Measurements from ENCODE around the gene DSG2.
"Not testable (repeated sequence)": the region's sequence is repeated elsewhere in the genome, so short reads cannot be mapped to it uniquely, and the experiment has no call there.

Gene DSG2

DNA sequence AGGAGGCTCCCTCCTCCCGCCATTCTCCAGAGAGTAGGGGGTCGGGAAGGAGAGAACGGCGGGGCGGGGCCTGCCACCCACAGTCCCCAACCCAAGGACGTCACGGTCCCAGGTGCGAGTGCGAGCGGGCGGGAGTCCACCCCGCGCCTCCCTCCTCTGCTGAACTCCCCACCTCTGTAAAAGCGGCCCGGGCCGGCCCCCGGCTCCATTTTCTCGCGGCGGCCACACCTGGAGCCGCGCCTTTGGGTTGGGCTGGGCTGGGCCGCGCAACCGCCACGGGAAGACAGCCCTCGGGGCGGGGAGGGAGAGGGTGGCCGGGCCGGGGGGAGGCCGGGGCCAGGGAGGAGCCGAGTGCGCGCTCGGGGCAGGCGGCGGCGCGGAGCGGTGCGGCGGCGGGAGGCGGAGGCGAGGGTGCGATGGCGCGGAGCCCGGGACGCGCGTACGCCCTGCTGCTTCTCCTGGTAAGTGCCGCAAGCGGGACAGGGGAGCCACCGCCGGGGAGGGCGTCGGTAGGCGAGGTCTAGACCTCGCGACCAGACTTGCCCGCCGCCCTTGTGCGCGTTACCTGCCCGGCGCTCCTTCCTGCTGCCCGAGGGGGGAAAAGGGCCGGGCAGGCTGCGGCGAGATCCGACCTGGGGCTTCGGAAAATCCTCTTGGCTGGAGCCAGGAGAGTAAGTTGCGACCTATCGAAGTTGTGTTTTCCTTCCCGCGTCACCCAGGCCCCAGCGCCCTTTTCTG is at the start of gene DSG2:
DSG2 (plus strand) TSS at position 342 of the 738 bp plus-strand sequence; CDS start at position 417, 75 bp downstream.
- no peak for DNase-seq

DNA sequence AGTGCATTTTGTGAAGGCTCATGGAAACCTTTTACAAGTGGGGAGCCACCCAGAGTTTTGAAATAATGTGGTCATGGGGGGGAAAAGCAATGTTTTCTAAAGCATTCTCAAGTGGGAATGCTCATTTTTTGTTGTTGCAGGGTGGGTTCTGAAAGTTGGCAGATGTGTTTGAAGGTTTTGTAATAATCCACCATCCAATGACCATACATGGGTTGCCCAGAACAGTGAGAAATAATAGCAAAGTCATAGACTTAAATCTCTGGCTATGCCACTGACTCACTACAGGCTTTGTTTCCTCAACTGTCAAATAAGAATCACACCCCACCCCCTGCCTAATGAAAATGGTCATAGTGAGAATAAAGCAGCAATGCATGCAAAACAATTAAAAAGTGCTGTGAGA is 47.6 kb upstream of the DSG2 start:
- DNase-seq: no peak

DNA sequence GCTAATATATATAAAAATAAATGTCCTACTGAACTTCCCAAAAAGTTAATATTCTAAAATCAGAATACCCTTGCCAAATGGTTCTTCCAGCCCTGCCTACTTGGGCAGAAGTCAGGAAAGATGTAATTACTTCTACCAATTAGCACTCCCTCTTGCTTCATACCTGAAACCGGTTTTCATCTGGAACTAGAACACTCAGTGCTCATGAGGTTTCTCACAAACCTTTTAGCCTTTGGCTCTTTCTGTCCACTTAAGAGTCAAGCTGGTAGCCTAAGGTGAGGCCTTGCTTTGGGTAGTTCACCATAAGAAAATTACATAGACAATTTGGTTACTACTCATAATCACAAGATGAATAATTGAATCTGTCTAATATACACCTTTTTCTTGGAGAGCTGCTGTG is 46.4 kb upstream of the DSG2 start:
- no peak for DNase-seq

DNA sequence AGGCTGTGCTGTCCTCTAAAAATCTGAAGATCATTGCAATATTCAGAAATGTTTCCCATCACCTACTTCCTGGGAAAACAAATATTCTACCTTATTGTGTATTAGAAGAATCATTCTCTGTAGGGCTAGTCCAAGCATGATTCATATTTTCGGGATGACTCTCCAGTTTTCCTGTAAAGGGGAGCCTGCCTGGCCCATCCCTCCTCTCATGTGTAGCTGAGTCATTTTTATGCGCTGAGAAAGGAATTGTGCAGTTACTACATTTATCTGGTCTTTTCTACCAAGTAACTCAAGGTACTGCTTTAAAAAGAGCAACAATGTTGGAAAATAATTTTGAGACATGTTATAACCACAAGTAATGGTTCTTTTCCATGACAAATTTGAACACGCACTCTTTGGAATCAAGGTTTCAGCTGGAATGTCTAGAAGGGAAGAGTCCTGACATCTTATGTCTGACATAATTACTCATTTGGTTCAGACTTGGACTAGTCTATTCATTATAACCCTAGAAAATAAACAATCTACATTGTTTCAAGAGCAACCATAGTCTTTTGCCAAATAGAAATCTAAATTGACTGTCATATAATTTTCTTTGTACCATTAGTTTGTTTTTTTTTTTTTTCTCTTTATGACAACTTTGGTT is 43.8 kb upstream of the DSG2 start:
- DNase-seq: no peak

DNA sequence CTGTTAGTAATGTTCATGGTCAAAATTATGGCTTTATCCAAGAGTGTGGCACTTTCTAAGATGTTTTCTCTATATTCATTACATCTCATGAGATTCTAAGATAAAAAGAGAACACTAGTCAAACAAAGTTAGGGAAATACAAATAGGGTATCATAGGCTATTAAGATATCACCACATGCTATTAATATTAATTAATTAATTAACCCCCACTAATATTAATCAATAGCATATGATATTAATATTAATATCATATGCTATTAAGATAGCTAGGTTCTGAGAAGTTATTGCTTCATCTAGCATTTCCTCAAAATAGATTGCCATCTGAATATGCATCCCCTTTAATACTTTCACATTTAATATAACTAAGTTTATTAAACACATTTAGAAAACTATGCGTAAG is 28.3 kb upstream of the DSG2 start:
- DNase-seq: no peak

DNA sequence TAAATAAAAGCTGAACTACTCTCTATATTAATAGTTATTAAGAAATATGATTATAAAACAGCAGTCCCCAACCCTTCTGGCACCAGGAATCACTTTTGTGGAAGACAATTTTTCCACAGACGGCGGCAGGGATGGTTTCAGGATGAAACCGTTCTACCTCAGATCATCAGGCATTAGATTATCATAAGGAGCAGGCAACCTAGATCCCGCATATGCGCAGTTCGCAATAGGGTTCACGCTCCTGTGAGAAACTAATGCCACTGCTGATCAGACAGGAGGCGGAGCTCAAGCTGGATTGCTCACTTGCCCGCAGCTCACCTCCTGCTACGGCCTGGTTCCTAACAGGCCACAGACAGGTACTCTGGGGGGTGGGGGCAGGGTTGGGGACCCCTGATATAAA is 19.3 kb upstream of the DSG2 start:
- no peak for DNase-seq

DNA sequence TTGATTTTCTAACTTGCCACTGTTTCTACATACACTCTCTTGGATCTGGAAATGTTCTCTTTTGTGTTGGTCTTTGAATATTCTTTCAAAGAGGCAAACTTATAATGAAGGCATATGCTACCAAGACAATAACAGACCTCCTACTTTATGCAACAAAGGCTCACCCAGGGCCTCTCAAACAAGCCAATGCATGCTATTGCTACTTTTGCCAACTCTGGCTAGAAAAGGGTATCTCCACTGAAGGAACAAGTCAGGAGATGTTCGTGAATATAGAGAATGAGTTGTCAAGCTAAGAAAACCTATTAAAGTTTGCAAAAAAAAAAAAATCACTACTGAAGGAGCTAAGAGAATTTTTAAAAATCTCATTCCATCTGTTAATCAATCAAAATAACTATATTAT is 15.9 kb upstream of the DSG2 start:
- DNase-seq: no peak

DNA sequence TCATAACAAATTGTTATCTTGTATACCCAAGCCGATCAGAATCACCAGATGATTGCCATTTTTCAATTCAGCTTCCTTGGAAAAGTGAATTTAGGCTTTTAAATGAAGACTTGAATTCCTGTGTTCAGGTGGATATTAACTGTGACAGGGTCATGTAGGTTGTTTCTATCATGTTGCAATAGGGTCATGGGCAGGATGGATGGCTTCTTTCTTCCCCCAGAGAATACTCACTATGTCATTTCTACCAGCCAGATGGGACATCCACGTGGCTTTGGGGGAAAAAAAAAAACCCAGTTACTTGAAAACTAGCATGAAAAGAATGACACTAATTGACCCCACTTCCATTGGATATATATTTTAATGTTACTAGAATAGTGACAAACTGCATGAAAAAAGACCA is 14.6 kb upstream of the DSG2 start:
- no peak for DNase-seq

DNA sequence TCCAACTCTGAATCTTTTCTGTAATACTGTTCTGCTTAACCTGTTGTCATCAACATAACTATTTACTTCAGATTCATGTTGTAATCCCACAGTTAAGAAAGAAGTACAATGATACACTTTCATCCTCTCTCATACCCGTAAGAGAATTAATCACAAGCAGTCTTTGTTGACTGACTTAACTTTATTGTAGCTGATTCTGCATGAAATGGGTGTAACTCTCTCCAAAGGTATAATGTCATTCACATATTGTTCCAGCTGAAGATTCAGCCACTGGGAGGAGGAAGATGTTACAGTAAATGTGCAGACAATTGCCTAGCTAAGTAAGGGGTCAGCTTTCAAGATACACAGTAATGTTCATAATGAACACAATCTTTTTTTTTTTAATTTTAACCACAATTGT is 13.5 kb upstream of the DSG2 start:
- no peak for DNase-seq

DNA sequence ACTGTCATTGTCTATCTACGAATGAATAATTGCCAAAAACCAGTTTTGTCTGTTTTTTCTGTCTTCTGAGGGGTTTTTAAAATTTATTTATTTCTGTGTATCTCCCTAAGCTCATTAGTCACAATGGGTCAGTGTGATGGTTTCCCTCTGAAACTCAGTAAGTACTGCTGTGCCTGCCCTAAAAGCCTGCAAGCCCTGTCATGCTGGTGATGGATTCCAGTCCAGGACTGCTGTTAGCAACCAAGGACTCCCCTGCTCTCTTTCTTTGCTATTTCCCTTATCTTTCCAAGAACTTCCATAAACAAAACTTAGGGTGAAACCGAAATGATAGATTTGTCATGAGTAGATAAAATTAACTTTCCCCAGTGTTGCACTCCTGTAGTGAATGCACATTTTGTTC is 11.8 kb upstream of the DSG2 start:
- DNase-seq: no peak

DNA sequence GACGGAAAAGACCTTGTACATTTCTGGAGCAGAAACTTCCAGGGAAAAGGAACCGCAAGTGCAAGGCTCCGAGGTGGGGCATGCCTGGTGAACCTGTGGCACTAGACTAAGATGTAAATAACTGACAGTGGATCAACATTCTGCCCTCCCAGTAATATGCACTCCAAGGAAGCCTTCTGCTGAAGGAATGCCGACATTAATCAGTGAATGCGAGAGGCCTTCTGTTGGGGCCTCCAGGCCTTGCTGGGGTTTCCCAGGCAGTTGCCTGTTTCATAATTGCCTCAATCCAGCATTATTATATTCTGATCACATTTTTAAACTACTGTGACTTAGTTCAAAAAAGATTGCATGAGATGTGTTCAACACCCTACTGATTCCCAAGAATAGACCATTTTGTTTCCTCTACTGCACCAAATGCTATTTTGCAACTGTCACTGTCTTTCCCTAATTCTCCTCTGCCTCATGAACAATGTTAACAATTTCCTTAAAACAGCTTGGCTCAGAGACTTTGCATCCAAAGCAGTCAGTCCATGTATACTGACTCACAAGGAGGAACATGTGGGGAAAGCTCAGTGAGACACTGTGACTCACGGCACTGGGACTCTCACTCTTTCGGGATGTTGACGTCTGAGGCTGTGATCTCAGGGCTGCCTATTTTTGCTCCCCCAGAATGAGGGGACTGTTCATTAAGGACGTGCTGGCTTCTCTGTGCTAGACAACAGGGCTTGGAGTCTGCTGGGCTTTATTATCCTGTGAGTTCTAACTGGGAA is 10.5 kb upstream of the DSG2 start:
- DNase-seq: no peak

DNA sequence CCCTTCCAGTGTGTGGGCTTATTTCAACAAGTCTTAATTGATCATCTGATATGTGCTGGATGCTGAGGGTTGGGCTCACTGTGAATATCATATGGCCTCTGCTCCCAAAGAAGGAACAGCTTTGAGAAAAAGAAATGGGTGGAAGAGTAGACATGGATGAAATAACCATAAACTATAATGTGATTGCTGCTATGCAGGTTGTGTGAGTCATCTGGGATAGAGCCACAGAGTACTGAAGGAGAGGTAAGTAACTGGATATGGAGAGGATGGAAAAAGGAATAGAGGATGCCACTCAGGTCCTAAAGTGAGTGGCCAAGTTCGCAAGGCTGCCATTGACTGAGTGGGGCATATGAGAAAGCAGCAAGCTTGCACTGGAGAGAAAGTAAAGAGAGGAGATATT is 8.7 kb upstream of the DSG2 start:
- DNase-seq: no peak

DNA sequence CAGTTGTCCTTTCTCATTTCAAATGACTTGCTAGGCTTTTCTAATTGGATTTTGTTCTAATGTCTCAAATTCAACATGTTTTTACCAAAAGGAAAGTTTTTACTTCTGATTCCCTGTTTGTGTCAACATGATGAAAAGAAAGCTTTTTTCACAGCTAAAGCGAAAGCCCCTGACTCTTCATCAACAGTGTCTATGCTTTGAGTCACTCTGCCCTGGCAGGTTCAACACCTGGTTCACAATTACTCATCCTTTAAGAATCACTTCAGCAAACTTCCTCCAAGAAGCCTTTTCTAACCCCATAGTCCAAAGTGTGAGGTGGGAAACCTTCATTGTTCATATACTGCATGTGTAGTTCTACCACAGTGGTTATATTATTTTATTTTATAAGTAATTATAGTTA is 7.6 kb upstream of the DSG2 start:
- no peak for DNase-seq

DNA sequence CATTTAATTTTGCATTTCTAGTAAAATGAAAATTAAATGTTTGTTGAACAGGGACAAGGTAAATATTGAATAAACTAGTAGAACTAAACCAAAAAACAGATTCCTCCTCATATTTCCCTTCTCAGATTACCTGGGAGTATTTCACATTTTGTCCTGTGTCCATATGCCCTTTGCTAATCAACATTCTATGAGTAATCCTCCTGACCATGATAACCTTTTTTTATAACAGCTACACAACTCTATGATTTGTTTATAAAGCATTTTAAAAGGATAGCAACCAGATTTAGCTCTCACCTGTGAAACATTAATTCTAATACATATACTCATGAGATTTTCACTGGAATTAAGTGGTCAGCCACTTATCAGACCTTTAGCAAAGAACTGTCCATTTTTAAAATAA is 7.1 kb upstream of the DSG2 start:
- no peak for DNase-seq

DNA sequence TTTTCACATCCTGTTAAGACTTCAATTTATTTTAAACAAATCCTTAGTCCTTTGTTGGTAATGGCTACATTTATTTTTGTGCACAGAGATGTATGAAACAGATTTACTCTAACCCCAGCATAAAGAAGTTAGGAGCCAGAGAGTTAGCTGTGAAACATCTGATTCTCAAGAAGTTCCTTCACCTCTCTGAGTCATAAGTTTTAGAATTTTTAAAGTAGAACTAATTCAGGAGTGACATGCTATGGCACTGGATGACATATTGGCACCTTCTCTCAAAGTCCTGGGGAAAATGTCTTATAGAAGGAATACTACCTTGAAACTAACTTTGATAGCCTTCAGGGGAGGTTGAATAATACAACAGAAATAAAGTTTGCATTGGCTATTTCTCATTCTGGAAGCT is 6.4 kb upstream of the DSG2 start:
- no peak for DNase-seq

DNA sequence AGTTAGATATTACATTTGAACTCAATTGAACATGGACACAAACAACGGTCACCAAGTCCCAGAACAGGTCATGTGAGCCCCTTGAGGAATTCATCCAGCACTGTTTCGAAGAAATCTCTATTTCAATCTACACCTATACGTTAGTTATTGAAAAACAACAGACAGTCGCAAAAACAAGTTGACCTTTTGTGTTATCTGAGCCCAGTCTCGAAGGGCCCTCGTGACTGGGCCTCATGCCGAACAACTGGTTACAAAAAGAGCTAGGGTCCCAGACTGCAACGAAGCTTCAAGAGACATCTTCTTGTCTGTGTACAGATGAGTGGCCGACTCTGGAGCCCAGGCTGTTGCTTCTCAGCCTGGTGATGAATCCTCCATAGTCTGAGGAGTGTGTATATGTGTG is 5.3 kb upstream of the DSG2 start:
- no peak for DNase-seq

DNA sequence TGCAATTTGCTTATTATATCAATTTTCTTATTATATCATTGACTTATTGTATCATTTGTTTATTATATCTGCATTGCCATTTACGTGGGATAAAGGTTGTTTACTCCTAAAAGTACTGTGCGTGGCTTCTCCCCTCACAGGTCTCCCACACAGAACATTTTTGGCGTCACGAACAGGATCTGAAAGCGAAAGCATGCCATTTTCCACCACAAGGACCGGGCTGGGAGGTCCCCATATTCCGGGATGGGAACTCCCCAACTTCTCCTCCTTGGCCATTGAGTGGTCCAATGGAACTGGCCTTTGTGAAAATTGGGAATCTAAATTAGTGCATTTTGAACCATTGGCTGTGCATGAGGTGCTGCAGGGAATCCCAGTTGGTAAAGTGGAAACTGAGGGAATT is 4.8 kb upstream of the DSG2 start:
- DNase-seq: no peak

DNA sequence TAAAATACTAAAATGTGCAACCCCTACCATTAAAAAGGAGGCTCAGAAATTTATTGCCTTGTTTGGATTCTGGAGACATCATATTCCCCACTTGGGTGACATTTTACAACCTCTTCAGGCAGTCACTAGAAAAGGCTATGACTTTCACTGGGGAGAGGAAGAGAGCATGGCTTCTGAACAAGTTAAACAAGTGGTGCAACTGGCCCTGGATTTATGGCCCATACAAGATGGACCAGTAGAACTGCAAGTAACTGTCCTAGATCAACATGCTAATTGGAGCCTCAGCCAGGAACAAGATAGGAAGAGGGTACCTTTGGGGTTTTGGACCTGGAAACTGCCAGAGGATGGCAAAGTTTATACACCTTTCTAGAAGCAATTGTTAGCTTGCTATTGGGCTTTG is 4.0 kb upstream of the DSG2 start:
- no peak for DNase-seq

DNA sequence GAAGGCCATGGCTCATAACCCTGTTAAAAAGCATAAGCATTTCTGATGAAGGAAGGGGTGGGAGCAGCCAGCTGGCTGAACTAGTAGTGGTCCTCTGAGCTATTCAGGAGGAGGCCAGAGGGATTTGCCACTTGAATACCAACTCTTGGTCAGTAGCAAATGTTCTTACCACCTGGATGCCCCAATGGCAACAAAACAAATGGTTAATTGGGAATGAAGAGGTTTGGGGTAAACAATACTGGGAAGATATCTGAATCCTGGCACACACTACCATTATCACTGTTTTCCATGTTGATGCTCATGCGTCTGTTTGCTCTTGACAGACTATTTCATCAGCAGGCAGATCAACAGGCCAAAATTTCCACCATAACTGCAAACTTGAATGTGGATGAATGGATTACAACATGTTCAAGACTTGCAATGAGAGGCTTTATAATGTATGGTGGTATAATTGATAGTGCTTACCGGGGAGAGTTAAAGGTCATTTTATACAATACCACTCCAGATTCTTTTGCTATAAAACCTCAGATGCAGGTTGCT is 3.2 kb upstream of the DSG2 start:
- not testable (repeated sequence) for DNase-seq

DNA sequence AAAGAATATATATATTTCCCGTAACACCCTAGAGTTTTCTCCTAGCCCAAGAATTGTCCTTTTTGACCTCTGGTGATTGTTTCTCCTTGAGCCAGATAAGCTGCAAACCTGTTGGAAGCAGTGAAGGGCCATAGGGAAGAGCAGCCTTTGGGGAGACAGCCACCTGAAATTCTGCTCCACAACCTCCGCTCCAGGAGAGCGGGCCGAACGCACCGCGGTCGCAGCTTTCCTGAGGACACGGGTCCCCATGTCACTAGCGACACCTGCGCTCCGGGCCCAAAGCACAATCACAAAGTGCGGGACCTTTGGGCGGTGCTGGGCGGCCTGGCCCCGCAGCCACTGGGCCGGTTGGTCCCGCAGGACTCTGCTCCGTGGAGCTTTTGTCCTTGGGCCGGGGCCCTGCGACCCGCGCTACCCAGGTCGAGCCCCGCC is 557 bp upstream of the DSG2 start:
- DNase-seq: no peak

DNA sequence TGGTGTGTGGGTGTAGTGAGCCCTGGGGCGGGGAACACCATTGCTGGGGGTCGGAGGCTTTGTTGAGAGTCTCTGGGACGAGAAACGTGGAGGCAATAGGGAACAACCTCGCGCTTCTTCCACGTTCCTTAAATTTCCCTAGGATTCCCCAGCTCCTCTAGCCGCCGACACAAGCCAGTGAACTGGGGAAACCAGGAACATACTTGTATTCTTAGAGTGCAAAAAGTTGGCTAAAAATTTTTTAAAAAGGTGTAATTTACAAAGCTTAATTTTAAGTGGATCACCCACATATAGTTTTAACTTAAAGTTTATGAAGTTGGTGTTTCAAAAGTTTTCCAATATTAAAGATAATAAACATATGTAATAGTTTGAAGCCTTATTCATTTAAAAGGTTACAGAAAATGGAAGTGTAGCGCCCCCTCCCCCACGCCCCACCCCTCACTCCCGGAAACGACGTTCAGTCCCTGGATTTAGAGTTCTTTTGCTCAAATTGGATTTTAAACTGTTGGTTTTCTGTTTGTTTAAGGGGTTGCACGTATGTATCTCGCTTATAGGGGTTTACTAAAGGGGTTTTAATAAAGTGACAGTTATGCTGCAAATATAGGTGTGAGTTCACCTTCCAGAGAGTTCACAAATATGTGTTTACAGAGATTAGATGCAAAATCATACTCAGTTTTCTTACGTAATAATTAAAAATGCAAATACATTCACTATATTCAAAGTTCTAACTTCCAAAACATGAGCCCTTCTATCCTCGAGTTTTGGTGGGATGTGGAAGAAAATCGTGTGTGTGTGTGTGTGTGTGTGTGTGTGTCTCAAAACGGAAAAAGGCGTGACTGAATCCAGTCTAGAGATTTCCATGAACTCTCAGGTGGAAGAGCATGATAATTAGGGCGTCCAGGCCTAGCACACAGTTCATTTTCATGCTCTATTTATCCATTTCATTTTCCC is 872 bp downstream of the DSG2 start:
- DNase-seq: no peak

DNA sequence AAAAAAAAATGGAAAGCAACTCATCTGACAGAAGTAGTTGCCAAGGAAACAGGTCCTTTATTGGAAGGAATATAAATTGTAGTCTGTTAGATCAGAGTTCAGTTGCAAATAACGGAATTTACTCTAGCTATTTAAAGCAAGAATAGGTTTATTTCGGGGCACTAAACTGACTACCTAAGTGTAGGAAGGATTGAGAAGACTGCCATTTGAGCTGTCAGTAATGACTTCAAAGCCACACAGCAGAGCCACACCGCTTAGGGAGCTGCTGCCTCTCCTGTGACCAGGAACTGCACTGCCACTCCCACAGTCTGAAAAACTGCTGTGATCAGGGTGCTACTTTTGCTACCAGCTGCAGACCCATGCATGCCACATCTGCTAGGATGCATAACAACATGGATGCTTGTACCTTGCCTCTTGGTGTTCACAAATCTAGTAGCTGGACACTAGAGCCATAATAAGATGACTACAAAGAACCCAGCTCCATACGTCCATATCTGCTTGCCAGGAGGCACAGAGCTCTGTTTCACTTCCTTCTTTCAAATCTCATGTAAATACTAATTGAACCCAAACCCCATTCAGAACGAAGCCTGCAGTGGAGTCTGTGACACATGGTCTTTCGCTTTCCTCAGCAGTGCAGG is 2.2 kb downstream of the DSG2 start:
- DNase-seq: no peak

Measured in cortex of kidney (tissue), 1 donor.